Spleen (tissue), 11 donors: ENCODE data around the gene RBBP8NL. TPM values are rescaled to one million over a fixed set of nuclear protein-coding genes. Genes with fewer than 3 reads are reported as not detected.

Experiments used
- DNase-seq: peaks from one replicate; pipeline ENCODE4 v3.0.0-alpha.2; 2020
- H3K27ac ChIP-seq, 8 donors: fragments of 200-600 bp; sonication (generic) in 7 of 8; 1 replicate in 4 of 8; 2 replicates in 4 of 8; pipeline versions ENCODE4 v1.5.0 to v1.8.0; 2016 to 2021; ENCODE audit warnings: inconsistent platforms in 4 of 8, mild to moderate bottlenecking in 4 of 8, moderate library complexity in 1 of 8
- H3K27me3 ChIP-seq, 7 donors: fragments of 200-600 bp; sonication (generic) in 6 of 7; replicated peaks in 1 of 7; 1 replicate in 4 of 7; 2 replicates in 3 of 7; pipeline versions ENCODE4 v1.5.0 to v1.8.0; 2016 to 2021; ENCODE audit warnings: inconsistent platforms in 3 of 7, mild to moderate bottlenecking in 1 of 7
- H3K36me3 ChIP-seq, 6 donors: fragments of 200-600 bp; sonication (generic) in 5 of 6; 1 replicate in 4 of 6; 2 replicates in 2 of 6; pipeline versions ENCODE4 v1.5.0 to v1.8.0; 2016 to 2021; ENCODE audit warnings: inconsistent platforms in 2 of 6
- H3K4me1 ChIP-seq, 6 donors: fragments of 200-600 bp; sonication (generic) in 5 of 6; 1 replicate in 3 of 6; 2 replicates in 3 of 6; pipeline versions ENCODE4 v1.5.0 to v1.8.0; 2016 to 2021; ENCODE audit warnings: inconsistent platforms in 3 of 6
- H3K4me3 ChIP-seq, 8 donors: fragments of 200-600 bp; sonication (generic) in 7 of 8; 1 replicate in 4 of 8; 2 replicates in 4 of 8; pipeline versions ENCODE4 v1.5.0 to v1.8.0; 2016 to 2021; ENCODE audit warnings: inconsistent platforms in 4 of 8, mild to moderate bottlenecking in 4 of 8, moderate library complexity in 2 of 8
- H3K9me3 ChIP-seq, 8 donors: fragments of 200-600 bp; sonication (generic) in 7 of 8; 1 replicate in 4 of 8; 2 replicates in 4 of 8; pipeline versions ENCODE4 v1.5.0 to v1.8.0; 2016 to 2021; ENCODE audit warnings: inconsistent platforms in 4 of 8
- POLR2A ChIP-seq, 3 donors: fragments of 450-650 bp; IDR thresholded peaks; one replicate each; pipeline ENCODE4 v1.5.1; 2017; ENCODE audit warnings: antibody characterized with exemption in 3 of 3, mild to moderate bottlenecking in 1 of 3
- POLR2AphosphoS5 ChIP-seq, 3 donors: sonication (generic); formaldehyde crosslinking; IDR thresholded peaks; one replicate each; pipeline ENCODE4 v1.5.1; 2017; ENCODE audit warnings: antibody characterized with exemption in 3 of 3
- WGBS, 5 donors: extraction: QIAGEN DNeasy Blood & Tissue Kit in 3 of 5; methylation state at CpG; one replicate each; pipeline versions ENCODE4 v1.1.5 to v1.1.7; 2013 to 2018; 5-methylcytosine and 5-hydroxymethylcytosine counted together
- intact Hi-C: fragments of 100-400 bp; cut with DNase I; formaldehyde crosslinking; loops from one replicate; pipeline ENCODE4 v1.15.0; 2023; ENCODE audit warnings: low total_unique reads
- polyA plus RNA-seq, 3 donors: library from polyadenylated mRNA; stranded (reverse); fragments of 200-250 nt; gene quantifications; one replicate each; pipeline ENCODE4 v1.2.1, GENCODE V29; 2013
- total RNA-seq, 7 donors: library from RNA; depleted of rRNA in 3 of 7; stranded (reverse); fragments of >200 nt in 3 of 7; fragmentation: NEBNext Ultra II Directional in 4 of 7; extraction: Animal tissue kit (Norgen Biotek cat#: 25700) in 4 of 7; gene quantifications; one replicate each; pipeline versions ENCODE4 v1.1.0 to v1.2.1, GENCODE V29; 2016 to 2021
- TF ChIP-seq, protein P1 (sequence below), 11 experiments: fragments of 200-600 bp in 7 of 11; fragments of 450-650 bp in 4 of 11; sonication (generic) in 4 of 11; IDR thresholded peaks in 8 of 11; conservative IDR thresholded peaks in 3 of 11; 1 replicate in 7 of 11; 2 replicates in 4 of 11; pipeline versions ENCODE4 v1.4.0 to v1.8.0; 2016 to 2021; ENCODE audit warnings: antibody characterized with exemption in 11 of 11, inconsistent platforms in 4 of 11, mild to moderate bottlenecking in 1 of 11
- donor health status: healthy with polysubstance abuse.
- donor health status: DM: no; HTN: no; CAD: no; lungs with moderate emphysema.
- donor health status: DM: no; HTN: no; CAD: no.
- donor health status: Bipolar disorder and iron deficiency.
- donor health status: healthy.
- donor health status: DM: no; HTN: no; CAD: no.
- donor health status: DM: yes; HTN: yes; CAD: no.

The RBBP8NL gene
- total and polyA plus RNA-seq, 10 donors: 0.03 TPM; not detected in 9

DNA sequence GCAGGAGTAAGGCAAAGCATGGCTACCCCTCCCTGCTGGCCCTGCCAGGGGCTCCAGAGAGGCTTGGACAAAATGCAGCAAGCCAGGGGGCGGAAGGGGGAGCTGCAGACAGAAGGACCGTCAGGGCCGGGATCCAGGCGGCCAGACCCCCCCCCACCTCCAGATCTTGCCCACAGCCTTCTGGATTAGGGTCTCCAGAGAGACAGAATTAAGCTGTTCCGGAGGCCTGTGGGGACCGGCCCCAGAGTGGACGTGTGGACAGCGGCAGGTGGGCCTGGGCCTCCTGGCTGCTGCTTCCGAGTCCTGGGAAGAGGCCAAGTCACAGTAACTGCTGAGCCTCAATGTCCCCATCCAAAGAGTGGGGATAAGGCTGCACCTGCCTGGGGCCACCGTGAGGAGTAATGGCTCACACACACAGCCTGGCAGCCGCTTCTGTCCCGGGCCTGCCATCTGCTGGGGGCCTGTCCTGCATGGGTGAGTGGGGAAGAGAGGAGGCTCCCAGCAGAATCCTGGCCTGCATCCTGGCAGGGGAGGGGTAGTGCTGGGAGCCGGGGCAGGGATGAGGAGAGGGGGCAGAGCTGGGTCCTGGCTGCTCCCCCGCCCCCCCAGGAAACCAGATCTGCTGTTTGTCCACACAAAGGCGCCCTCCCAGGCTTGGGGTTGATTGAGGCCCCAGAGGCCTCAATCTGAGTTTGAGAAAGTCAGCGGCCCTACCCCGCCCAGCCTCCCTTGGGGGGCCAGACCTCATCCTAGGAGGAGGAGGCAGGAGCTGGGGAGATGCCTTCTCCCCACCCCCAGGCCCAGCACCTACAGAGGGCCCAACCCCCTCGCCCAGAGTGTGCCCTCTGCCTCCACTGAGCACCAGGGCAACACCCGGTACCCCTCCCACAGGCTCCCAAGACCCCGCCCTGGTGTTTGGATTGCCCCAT is 64.1 kb downstream of the RBBP8NL start:
- no peak for DNase-seq
- peak overlapping the region in 5 of 8 donors; percentile 20 to 86 (median 82) for H3K27ac ChIP-seq
- H3K27me3 ChIP-seq: peaks cover 0 to 34% (median 21%) of the 10 kb centered on the region in 7 donors
- intact Hi-C loops: no loop called here
- H3K9me3 ChIP-seq: no peaks in the 10 kb centered on the region
- H3K36me3 ChIP-seq: peaks cover 0 to 19% (median 0%) of the 10 kb centered on the region in 6 donors
- H3K4me1 ChIP-seq: peaks cover 14 to 92% (median 68%) of the 10 kb centered on the region in 6 donors
- no peak overlapping the region for H3K4me3 ChIP-seq
- WGBS, 5 donors: 79 to 88% (median 80%) methylated on average over 8 to 20 of the region's 20 CpGs
- TF ChIP-seq POLR2AphosphoS5 (IDR thresholded peaks at IDR 0.05): no peak
- TF ChIP-seq, protein P1, sequence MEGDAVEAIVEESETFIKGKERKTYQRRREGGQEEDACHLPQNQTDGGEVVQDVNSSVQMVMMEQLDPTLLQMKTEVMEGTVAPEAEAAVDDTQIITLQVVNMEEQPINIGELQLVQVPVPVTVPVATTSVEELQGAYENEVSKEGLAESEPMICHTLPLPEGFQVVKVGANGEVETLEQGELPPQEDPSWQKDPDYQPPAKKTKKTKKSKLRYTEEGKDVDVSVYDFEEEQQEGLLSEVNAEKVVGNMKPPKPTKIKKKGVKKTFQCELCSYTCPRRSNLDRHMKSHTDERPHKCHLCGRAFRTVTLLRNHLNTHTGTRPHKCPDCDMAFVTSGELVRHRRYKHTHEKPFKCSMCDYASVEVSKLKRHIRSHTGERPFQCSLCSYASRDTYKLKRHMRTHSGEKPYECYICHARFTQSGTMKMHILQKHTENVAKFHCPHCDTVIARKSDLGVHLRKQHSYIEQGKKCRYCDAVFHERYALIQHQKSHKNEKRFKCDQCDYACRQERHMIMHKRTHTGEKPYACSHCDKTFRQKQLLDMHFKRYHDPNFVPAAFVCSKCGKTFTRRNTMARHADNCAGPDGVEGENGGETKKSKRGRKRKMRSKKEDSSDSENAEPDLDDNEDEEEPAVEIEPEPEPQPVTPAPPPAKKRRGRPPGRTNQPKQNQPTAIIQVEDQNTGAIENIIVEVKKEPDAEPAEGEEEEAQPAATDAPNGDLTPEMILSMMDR (IDR thresholded peaks at IDR 0.05 in 8 of 11, conservative IDR thresholded peaks at IDR 0.05 in 3 of 11): peak in 1 of 11 experiments; percentile 2

DNA sequence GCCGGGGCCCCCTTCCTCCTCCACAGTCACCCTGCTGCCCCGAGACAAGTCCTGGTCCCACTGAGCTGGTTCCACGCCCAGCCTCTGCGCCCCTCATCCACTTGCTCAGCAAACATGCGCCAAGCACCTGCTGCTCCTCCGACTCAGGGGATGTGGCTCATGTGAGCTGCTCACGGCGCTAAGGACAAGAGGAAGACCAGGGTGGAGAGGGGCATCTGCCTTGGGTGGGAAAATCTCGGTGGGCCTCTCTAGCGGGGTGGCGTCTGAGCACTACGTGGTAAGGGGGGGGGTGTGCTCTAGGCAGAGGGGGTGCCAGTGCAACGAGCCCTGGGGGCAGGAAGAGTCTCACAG is 64.8 kb downstream of the RBBP8NL start:
- WGBS, 5 donors: 67 to 81% (median 73%) methylated on average over 10 to 13 of the region's 13 CpGs
- intact Hi-C loops: no loop called here
- Histone ChIP-seq H3K36me3 (peaks cover 0 to 19% (median 0%) of the 10 kb centered on the region in 6 donors), H3K27me3 (peaks cover 0 to 27% (median 15%) of the 10 kb centered on the region in 7 donors), H3K4me1 (peaks cover 15 to 92% (median 68%) of the 10 kb centered on the region in 6 donors), H3K9me3 (no peaks in the 10 kb centered on the region), H3K4me3 (no peak overlapping the region), H3K27ac (peak overlapping the region in 2 of 8 donors; percentile 83 to 86)
- DNase-seq: no peak
- TF ChIP-seq POLR2AphosphoS5 (IDR thresholded peaks at IDR 0.05): no peak
- TF ChIP-seq, protein P1 (IDR thresholded peaks at IDR 0.05 in 8 of 11, conservative IDR thresholded peaks at IDR 0.05 in 3 of 11): no peak

DNA sequence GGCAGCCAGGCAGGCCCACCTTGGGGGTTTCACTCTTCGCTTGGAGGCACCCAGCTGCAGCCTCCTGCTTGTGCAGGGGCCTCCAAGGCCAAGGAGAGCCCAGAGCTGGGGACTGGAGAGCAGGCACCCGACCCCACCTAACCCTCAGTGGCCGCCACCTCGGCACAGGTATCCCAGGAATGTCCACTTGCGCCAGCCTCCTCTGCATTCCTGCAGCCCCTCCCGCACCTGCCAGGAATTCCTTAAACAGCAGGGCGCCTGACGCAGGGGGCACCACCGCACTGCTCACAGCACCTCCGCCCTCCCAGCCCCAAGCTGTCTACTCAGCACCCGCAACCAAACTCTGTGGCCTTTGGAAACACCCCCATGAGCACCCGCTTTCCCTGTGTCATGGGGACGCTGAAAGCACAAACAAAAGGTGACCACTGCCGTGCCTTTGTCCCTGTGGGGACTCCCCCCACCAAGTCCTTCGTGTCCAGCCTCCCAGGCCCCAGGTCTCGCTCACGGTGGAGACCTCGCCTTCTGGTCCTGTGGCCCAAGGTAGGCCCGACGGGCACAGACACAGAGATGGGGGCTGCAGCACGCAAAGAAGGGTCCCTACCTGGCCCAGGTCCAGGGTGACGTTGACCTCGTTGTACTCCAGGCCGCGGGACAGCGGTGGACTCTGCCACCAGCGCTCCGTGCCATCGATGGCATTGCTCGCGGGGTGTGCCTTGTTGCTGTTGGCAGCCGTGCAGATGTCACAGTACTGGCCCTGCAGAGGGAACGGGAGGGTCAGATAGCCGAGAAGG is 65.3 kb downstream of the RBBP8NL start:
- TF ChIP-seq POLR2A (IDR thresholded peaks at IDR 0.05) (no peak), POLR2AphosphoS5 (IDR thresholded peaks at IDR 0.05) (peak in 1 of 3 donors; percentile 33)
- TF ChIP-seq, protein P1 (IDR thresholded peaks at IDR 0.05 in 8 of 11, conservative IDR thresholded peaks at IDR 0.05 in 3 of 11): no peak
- 88 to 97% (median 91%) methylated on average over 16 to 34 of the region's 34 CpGs for WGBS, 5 donors
- intact Hi-C loops: no loop called here
- Histone ChIP-seq H3K4me1 (peaks cover 19 to 94% (median 70%) of the 10 kb centered on the region in 6 donors), H3K4me3 (no peak overlapping the region), H3K27ac (peak overlapping the region in 4 of 8 donors; percentile 33 to 86 (median 70)), H3K9me3 (no peaks in the 10 kb centered on the region), H3K27me3 (peaks cover 0 to 21% (median 11%) of the 10 kb centered on the region in 7 donors), H3K36me3 (peaks cover 0 to 19% (median 0%) of the 10 kb centered on the region in 6 donors)
- DNase-seq: no peak
